HG03439 (cell line): Measurements from ENCODE around the gene EFNA5.

Experiments used
- ATAC-seq: cut with Tn5 transposase; IDR thresholded peaks from one replicate; pipeline ENCODE4 v1.9.1; 2021; ENCODE audit warnings: mild to moderate bottlenecking, moderate library complexity; ENCODE audit not compliant: unreplicated experiment

Gene EFNA5

GRCh38 chr5:107554776-107555424 is 115.8 kb downstream of the EFNA5 start:
- no peak for ATAC-seq

DNA sequence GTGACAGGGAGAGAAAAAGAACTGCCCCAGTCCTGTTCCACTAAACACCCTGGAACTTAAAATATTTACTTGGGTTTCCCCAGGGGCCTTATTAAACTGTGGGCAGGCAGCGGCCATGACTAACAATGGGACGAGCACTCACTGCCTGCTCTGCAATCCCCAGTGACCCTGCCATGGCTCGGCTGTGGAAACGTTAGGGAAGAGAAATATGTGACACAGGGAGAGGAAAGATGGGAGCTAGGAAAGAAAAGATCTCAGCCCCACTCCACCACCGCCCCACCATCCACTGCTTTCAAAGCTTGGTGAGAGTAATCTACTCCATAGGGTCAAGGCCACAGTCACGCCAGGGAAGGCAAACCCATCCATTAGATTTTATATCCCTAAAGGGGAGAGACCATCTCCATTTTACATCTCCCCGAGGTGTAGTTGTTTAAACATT is 117.6 kb downstream of the EFNA5 start:
- no peak for ATAC-seq

DNA sequence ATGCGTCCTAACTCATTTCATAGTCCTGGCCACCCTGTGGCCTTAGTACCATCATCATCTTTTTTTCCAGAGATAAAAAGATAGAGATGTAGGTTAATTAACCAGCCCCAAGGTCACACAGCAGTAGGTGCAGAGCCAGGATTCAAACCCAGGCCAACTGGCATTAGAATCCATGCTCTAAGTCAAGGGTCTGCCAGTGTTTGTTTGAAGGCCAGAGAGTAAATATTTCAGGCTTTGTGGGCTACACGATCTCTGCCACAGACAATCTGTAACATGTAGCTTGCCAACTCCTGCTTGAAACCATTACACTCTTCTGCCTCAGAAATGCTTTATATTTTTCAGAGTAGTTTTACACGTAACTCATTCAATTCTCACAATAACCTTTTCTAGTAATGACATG is 119.6 kb downstream of the EFNA5 start:
- no peak for ATAC-seq

GRCh38 chr5:107549567-107549966 is 121.2 kb downstream of the EFNA5 start:
- ATAC-seq: no peak

DNA sequence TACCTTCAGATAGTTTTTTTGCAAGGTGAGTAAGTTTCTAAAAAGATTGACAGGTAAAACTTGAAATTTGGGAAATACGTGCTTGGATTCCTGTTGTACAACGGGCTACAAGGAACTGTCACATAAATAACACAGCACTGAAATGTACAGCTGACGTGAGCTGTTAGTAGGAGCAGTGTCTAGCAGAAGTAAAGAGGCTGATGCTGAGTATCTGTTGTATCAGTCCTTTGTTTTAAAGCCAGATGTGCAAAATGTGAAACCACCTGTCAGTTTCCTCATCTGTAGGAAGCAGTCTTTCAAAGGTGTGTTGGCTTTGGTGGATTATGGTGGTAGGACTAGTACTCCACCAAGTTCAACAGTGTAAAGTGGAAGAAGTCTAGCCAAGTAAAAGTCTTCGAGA is 122.3 kb downstream of the EFNA5 start:
- no peak for ATAC-seq

DNA sequence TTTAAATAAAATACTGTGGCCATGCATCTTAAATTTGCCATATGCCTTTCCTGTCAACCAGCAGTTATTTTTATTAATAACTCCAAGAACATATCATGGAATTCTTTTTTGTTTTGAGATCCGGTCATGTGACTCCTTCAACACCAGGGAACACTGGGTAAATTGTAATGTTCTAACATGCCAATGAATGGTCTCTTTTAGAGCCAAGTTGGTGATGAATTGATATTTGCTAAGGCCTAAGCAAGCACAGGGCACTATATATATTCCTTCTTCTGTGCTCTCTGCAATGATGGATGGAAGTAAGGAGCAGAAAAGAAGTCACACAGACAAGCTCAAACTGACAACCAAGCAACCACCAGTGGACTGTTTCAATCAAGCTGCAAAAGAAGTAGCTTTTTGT is 124.0 kb downstream of the EFNA5 start:
- ATAC-seq: no peak

GRCh38 chr5:107545486-107545885 is 125.3 kb downstream of the EFNA5 start:
- ATAC-seq: no peak

DNA sequence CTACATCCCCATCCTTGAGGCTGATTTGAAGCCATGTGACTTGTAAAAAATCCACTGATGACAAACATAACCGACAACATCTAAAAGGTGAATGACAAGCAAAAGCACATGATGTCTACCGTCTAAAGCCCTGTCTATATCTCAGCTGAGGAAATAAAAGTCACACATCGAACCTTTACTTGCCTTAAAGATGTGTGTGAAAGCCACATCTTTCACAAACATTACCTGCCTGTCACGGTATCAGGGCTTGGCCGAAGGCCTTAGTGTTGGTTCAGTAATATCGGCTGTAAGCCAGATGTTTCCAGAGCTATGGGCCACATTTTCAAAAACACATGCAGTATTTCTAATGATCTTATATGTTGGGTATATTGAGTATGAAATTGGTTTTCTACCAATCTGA is 125.8 kb downstream of the EFNA5 start:
- no peak for ATAC-seq

- no peak for ATAC-seq
Measured at GRCh38 chr5:107544476-107544875, 126.3 kb downstream of the EFNA5 start.

GRCh38 chr5:107543868-107544267 is 126.9 kb downstream of the EFNA5 start:
- no peak for ATAC-seq

- no peak for ATAC-seq
Measured at GRCh38 chr5:107542831-107543231, 127.9 kb downstream of the EFNA5 start.

- ATAC-seq: no peak
Measured at GRCh38 chr5:107542428-107542827, 128.3 kb downstream of the EFNA5 start.

GRCh38 chr5:107541400-107541799 is 129.3 kb downstream of the EFNA5 start:
- ATAC-seq: no peak

GRCh38 chr5:107539726-107540330 is 130.9 kb downstream of the EFNA5 start:
- no peak for ATAC-seq

- ATAC-seq: no peak
Measured at GRCh38 chr5:107538805-107539445, 131.8 kb downstream of the EFNA5 start.

GRCh38 chr5:107538331-107538730 is 132.4 kb downstream of the EFNA5 start:
- no peak for ATAC-seq

DNA sequence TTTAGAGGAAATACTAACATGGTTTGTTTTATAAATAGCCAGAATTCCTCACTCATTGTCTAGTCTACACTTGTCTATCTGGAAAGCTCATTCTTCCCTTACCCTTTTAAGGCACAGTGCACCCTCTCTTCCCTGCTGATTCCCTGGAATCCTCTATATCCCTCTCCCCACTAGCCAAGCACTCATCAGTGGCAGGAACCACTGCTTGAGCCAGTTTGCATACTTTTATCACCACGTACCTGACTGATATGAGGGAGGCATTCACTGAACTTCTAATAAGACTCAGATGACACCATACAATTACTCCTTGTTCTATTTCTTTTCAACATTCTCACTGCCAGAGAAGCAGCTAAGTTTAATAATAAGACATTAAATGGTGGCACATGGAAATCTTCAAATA is 134.9 kb downstream of the EFNA5 start:
- ATAC-seq: no peak

DNA sequence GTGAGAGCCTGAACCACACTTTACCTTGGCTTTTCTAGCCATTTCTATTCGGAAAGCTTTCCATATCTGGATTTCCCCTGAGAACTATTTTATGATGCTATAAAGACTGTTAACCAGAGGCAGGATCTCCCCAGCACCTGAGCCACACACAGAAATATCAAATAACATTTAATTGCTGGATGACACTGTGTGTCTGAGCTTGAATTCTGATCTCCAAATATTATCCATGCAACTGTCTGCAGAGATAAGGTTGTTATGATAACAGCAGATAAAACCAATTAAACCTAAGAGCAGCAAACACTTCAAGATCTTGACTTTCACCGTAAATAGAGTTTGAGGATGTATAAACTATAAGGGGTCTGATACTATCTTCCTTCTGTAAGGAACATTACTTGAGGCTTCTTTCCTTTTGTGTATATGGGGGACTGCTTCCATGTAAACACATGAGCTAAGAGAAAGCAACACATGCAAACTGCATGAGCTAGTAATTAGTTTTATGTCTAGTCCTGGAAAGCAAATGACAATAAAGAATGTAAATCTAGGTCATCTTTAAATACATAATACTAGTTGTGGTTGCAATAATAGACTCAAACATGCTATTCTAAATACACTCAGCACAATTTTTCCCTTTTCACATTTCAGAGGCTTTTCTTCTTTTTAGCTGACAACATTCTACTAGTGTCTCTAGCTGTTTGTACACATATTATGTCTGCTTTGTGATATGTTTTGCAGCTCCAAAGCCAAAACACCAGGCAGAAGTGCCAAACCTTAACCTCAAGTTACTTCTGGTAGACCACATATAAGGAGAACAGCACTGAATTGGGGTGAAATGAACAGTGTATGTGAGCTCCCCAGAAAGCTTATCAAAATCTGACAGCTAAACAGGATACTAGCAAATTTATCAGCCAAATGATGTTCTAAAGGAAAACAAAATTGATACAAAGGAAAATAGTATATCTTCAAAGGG is 136.5 kb downstream of the EFNA5 start:
- no peak for ATAC-seq

DNA sequence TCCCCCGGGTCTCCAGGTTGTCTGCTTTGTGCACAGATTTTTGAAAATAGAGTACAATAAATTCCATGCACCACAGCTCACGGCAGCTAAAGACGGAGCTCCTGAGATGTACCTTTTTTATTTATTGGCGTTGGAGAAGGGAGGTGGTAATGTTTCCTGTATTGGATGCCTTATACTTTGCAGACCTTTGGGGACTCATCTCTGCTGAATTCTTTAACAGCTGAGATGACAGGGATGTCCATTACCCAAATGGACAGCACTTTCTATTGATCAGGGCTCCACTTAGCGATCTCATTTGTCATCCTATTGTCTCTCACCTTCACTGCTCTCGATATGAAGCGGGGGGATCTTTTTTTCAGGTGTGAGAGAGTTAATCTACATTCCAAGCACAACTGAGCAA is 137.8 kb downstream of the EFNA5 start:
- no peak for ATAC-seq

DNA sequence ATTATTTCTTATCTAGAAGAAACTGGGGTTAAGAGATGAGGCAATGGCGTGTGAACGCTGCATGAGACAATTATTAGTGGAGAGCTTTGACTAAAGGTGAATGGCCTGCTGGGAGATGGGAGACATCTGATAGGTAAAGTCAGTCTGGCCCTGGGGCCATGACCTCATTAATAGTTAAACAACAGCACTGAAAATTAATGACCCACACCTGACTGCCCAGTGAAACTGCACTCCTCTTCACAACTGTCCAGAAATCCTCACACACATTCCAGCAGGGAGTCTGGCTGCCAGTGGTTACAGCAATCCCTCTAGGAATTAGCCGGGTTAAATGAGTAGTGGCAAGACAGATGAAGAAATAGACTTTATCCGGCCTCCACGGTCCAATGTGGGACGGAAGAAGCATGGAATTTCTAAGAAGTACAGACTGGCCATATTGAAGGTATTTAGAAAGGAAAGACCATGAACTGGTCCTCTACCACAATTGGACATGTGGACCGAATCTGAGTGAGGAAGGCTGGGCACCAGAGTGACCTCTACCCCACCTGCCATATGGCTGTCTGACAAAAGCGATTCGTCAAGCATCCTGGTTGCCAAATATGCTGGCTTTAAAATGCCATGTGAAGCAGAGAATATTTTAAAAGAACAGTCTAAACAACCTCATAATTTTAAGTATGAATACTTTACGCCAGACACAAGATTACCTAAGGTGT is 138.4 kb downstream of the EFNA5 start:
- ATAC-seq: no peak

DNA sequence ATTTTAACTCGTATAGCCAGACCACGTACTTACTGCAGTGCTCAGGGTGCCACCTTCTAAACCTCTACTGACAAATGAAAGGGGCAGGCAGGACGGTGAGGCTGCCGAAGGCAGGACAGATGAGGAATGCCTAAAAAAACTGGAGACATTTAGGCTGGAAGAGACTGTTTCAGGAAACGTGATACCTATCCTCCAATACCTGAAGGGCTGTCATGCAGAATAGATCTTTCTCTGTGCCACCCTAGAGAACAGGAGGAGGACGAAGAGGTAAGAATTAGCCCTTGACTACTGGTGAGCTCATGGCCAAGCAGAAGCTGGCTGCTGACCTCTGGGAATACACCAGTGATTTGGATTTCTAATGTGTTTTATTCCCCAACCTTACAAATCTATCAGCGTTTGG is 139.4 kb downstream of the EFNA5 start:
- ATAC-seq: no peak
